GM23338 (cell line): ENCODE results near the gene PDIK1L. TPM values are rescaled to one million over a fixed set of nuclear protein-coding genes. Genes with fewer than 3 reads are reported as not detected.

Experiments used
- ATAC-seq: fragments of 200-7000 bp; cut with Tn5 transposase; 3 replicates; pipeline ENCODE4 v1.9.1; 2020
- DNase-seq: peaks from one replicate; pipeline ENCODE4 v3.0.0-alpha.2; 2015; ENCODE audit warnings: low spot score
- H2AFZ ChIP-seq: fragments of 200-600 bp; sonication (generic); 2 replicates; pipeline ENCODE4 v1.8.0; 2016; ENCODE audit warnings: antibody characterized with exemption, mild to moderate bottlenecking, moderate library complexity
- H3F3A ChIP-seq: fragments of 200-600 bp; sonication (generic); replicated peaks from 2 replicates; pipeline ENCODE4 v1.8.0; 2017; ENCODE audit warnings: antibody characterized with exemption, mixed run types, low read depth
- H3K27ac ChIP-seq: fragments of 200-600 bp; sonication (generic); 2 replicates; pipeline ENCODE4 v1.6.1; 2016; ENCODE audit warnings: low read depth
- H3K27me3 ChIP-seq: fragments of 200-600 bp; sonication (generic); 2 replicates; pipeline ENCODE4 v1.8.0; 2016; ENCODE audit warnings: mild to moderate bottlenecking, mixed run types, moderate library complexity; ENCODE audit not compliant: insufficient read depth
- H3K36me3 ChIP-seq: fragments of 200-600 bp; sonication (generic); 2 replicates; pipeline ENCODE4 v1.8.0; 2016; ENCODE audit warnings: mild to moderate bottlenecking; ENCODE audit not compliant: insufficient read depth
- H3K4me1 ChIP-seq: fragments of 200-600 bp; sonication (generic); 2 replicates; pipeline ENCODE4 v1.8.0; 2016; ENCODE audit warnings: mild to moderate bottlenecking, moderate library complexity; ENCODE audit not compliant: insufficient read depth
- H3K4me2 ChIP-seq: fragments of 200-600 bp; sonication (generic); 2 replicates; pipeline ENCODE4 v1.7.1; 2017; ENCODE audit warnings: mixed run types
- H3K4me3 ChIP-seq: fragments of 200-600 bp; sonication (generic); 2 replicates; pipeline ENCODE4 v1.6.1; 2016; ENCODE audit warnings: mixed run types
- H3K79me2 ChIP-seq: fragments of 200-600 bp; sonication (generic); replicated peaks from 2 replicates; pipeline ENCODE4 v1.8.0; 2017; ENCODE audit warnings: mild to moderate bottlenecking; ENCODE audit not compliant: insufficient read depth
- H3K9me2 ChIP-seq: fragments of 200-600 bp; sonication (generic); 2 replicates; pipeline ENCODE4 v1.8.0; 2017; ENCODE audit not compliant: insufficient read depth
- H4K20me1 ChIP-seq: fragments of 200-600 bp; sonication (generic); replicated peaks from 2 replicates; pipeline ENCODE4 v1.8.0; 2017; ENCODE audit warnings: mild to moderate bottlenecking; ENCODE audit not compliant: insufficient read depth
- H3K27ac Mint-ChIP-seq: 2 replicates; pipeline ENCODE4 v1.8.0; 2020; ENCODE audit warnings: inconsistent platforms, mild to moderate bottlenecking, moderate library complexity, mixed read lengths
- H3K27me3 Mint-ChIP-seq: 3 replicates; pipeline ENCODE4 v1.8.0; 2022; ENCODE audit warnings: low read depth, mild to moderate bottlenecking, moderate library complexity, mixed read lengths, inconsistent platforms; ENCODE audit not compliant: insufficient read depth, poor library complexity
- H3K36me3 Mint-ChIP-seq: 3 replicates; pipeline ENCODE4 v1.8.0; 2021; ENCODE audit warnings: low read depth, mild to moderate bottlenecking, inconsistent platforms, moderate library complexity, mixed read lengths
- H3K4me1 Mint-ChIP-seq: 3 replicates; pipeline ENCODE4 v1.8.0; 2020; ENCODE audit warnings: mild to moderate bottlenecking, inconsistent platforms, mixed read lengths
- H3K4me3 Mint-ChIP-seq: 3 replicates; pipeline ENCODE4 v1.8.0; 2021; ENCODE audit warnings: moderate library complexity, mild to moderate bottlenecking, inconsistent platforms, mixed read lengths
- H3K9me3 Mint-ChIP-seq: 3 replicates; pipeline ENCODE4 v1.8.0; 2020; ENCODE audit warnings: moderate library complexity, mild to moderate bottlenecking, inconsistent platforms, mixed read lengths
- CREB1 ChIP-seq: fragments of 250-450 bp; sonication (Bioruptor Pico); IDR thresholded peaks from 2 replicates; pipeline ENCODE4 v1.5.0; 2020; ENCODE audit warnings: low read depth, mild to moderate bottlenecking, moderate library complexity
- CTCF ChIP-seq, 2 experiments: fragments of 200-600 bp in 1 of 2; sonication (generic) in 1 of 2; conservative IDR thresholded peaks; 2 replicates each; pipeline versions ENCODE4 v1.5.1 to v1.6.1; 2016 to 2017; ENCODE audit warnings: antibody characterized with exemption in 2 of 2, low read depth in 2 of 2, mild to moderate bottlenecking in 2 of 2, moderate library complexity in 1 of 2
- JUNB ChIP-seq: IDR thresholded peaks from one replicate; pipeline ENCODE4 v1.6.1; 2016; ENCODE audit warnings: antibody characterized with exemption; ENCODE audit not compliant: unreplicated experiment
- NANOG ChIP-seq: IDR thresholded peaks from 2 replicates; pipeline ENCODE4 v1.6.1; 2016; ENCODE audit warnings: antibody characterized with exemption, borderline replicate concordance
- POLR2AphosphoS5 ChIP-seq: IDR thresholded peaks from 2 replicates; pipeline ENCODE4 v1.6.1; 2016; ENCODE audit warnings: antibody characterized with exemption, low read depth
- REST ChIP-seq: IDR thresholded peaks from one replicate; pipeline ENCODE4 v1.6.1; 2018; ENCODE audit warnings: antibody characterized with exemption; ENCODE audit not compliant: unreplicated experiment
- ZNF114 ChIP-seq: fragments of 250-450 bp; sonication (Bioruptor Pico); IDR thresholded peaks from 2 replicates; pipeline ENCODE4 v1.5.0; 2020; ENCODE audit warnings: mild to moderate bottlenecking, moderate library complexity
- ZNF331 ChIP-seq: fragments of 250-450 bp; sonication (Bioruptor Pico); IDR thresholded peaks from 2 replicates; pipeline ENCODE4 v1.5.0; 2020; ENCODE audit warnings: low read depth, mild to moderate bottlenecking, moderate library complexity
- ZNF462 ChIP-seq: fragments of 250-450 bp; sonication (Bioruptor Pico); IDR thresholded peaks from 2 replicates; pipeline ENCODE4 v1.5.0; 2020; ENCODE audit warnings: mild to moderate bottlenecking, moderate library complexity
- polyA plus RNA-seq: library from polyadenylated mRNA; unstranded; fragments of >200 nt; fragmentation: Nextera tagmentation; extraction: Ambion mirVana; gene quantifications from 2 replicates; pipeline ENCODE4 v1.2.1, GENCODE V29; 2016
- total RNA-seq: library from RNA; depleted of rRNA; stranded (reverse); fragments of >200 nt; shearing (Covaris generic); gene quantifications from 2 replicates; pipeline ENCODE4 v1.2.3, GENCODE V29; 2014

PDIK1L gene
- total and polyA plus RNA-seq, 2 experiments from 2014 or later: 1.6 to 3.0 TPM

- no peaks in the 10 kb centered on the region for H4K20me1 ChIP-seq
- no peak overlapping the region for H3K4me3 ChIP-seq
- Mint-ChIP-seq H3K4me1 (peaks cover 4% of the 10 kb centered on the region; the same call in 2 of the 3 replicates), H3K27ac (no peak overlapping the region), H3K4me3 (no peak overlapping the region), H3K36me3 (no peaks in the 10 kb centered on the region), H3K27me3 (no peaks in the 10 kb centered on the region), H3K9me3 (no peaks in the 10 kb centered on the region; the same call in 2 of the 3 replicates)
- peak; percentile 63 for ATAC-seq
- no peak overlapping the region for H3K27ac ChIP-seq
- H3K4me1 ChIP-seq: no peaks in the 10 kb centered on the region
- no peaks in the 10 kb centered on the region for H3K27me3 ChIP-seq
- H3K36me3 ChIP-seq: no peaks in the 10 kb centered on the region
- DNase-seq: peak; percentile 83
- H3F3A ChIP-seq: no peaks in the 10 kb centered on the region
- H2AFZ ChIP-seq: no peak overlapping the region
- no peaks in the 10 kb centered on the region for H3K79me2 ChIP-seq
- H3K4me2 ChIP-seq: no peak overlapping the region
- no peaks in the 10 kb centered on the region for H3K9me2 ChIP-seq
- TF ChIP-seq REST (no peak), CREB1 (CRISPR knock-in tag) (no peak), ZNF331 (CRISPR knock-in tag) (no peak), JUNB (no peak), NANOG (no peak)
Observed at GRCh38 chr1:26132128-26132833, 20.7 kb downstream of the PDIK1L start.

- TF ChIP-seq ZNF114 (no peak), JUNB (no peak), ZNF462 (CRISPR knock-in tag) (no peak), POLR2AphosphoS5 (no peak), ZNF331 (CRISPR knock-in tag) (no peak), CTCF (conservative IDR thresholded peaks at IDR 0.05; ENCODE audit: low read depth in 2 of 2) (no peak), NANOG (no peak)
Observed at GRCh38 chr1:26132834-26133167, 21.2 kb downstream of the PDIK1L start.

More at GRCh38 chr1:26132834-26133167, 21.2 kb downstream of the PDIK1L start:
- no peak overlapping the region for H3K27ac Mint-ChIP-seq
- DNase-seq (no peak), ATAC-seq (no peak)
- no peaks in the 10 kb centered on the region; the same call in 2 of the 3 replicates for H3K9me3 Mint-ChIP-seq
- Histone ChIP-seq H3K27ac (no peak overlapping the region), H3K27me3 (no peaks in the 10 kb centered on the region), H3K4me1 (no peaks in the 10 kb centered on the region), H2AFZ (no peak overlapping the region), H4K20me1 (no peaks in the 10 kb centered on the region), H3F3A (no peaks in the 10 kb centered on the region), H3K4me2 (no peak overlapping the region), H3K9me2 (no peaks in the 10 kb centered on the region), H3K36me3 (no peaks in the 10 kb centered on the region), H3K4me3 (no peak overlapping the region), H3K79me2 (no peaks in the 10 kb centered on the region)
- H3K36me3 Mint-ChIP-seq: no peaks in the 10 kb centered on the region
- no peak overlapping the region for H3K4me3 Mint-ChIP-seq
- no peaks in the 10 kb centered on the region; the same call in 2 of the 3 replicates for H3K4me1 Mint-ChIP-seq
- H3K27me3 Mint-ChIP-seq: no peaks in the 10 kb centered on the region
